Thoracic aorta (tissue), 2 donors: ENCODE data around the gene AADACL4. TPM values are rescaled to one million over a fixed set of nuclear protein-coding genes. Genes with fewer than 3 reads are reported as not detected.

ENCODE experiments used
- ATAC-seq: fragments of 150-250 bp; one replicate; pipeline ENCODE4 v1.8.0; 2017; ENCODE audit warnings: low read depth; ENCODE audit not compliant: insufficient number of reproducible peaks, low FRiP score
- DNase-seq: peaks from one replicate; pipeline ENCODE4 v3.0.0-alpha.2; 2020; ENCODE audit warnings: low spot score
- H3K27ac ChIP-seq, 2 donors: fragments of 200-600 bp; sonication (generic); 1 replicate in 1 of 2; 2 replicates in 1 of 2; pipeline ENCODE4 v1.5.1; 2016; ENCODE audit warnings: mild to moderate bottlenecking in 2 of 2, moderate library complexity in 2 of 2
- H3K27me3 ChIP-seq: fragments of 200-600 bp; sonication (generic); replicated peaks from 2 replicates; pipeline ENCODE4 v1.6.0; 2016; ENCODE audit warnings: mild to moderate bottlenecking; ENCODE audit not compliant: insufficient read depth
- H3K36me3 ChIP-seq: fragments of 200-600 bp; sonication (generic); one replicate; pipeline ENCODE4 v1.5.1; 2016
- H3K4me1 ChIP-seq, 2 donors: fragments of 200-600 bp; sonication (generic); 1 replicate in 1 of 2; 2 replicates in 1 of 2; pipeline versions ENCODE4 v1.5.1 to v1.6.0; 2016; ENCODE audit warnings: low read depth in 2 of 2, mild to moderate bottlenecking in 1 of 2; ENCODE audit not compliant: control insufficient read depth in 1 of 2
- H3K4me3 ChIP-seq: fragments of 200-600 bp; sonication (generic); 2 replicates; pipeline ENCODE4 v1.5.1; 2016; ENCODE audit warnings: mild to moderate bottlenecking
- H3K9me3 ChIP-seq: fragments of 200-600 bp; sonication (generic); 2 replicates; pipeline ENCODE4 v1.5.1; 2016
- CTCF ChIP-seq: fragments of 200-600 bp; sonication (generic); IDR thresholded peaks from one replicate; pipeline ENCODE4 v1.5.1; 2019; ENCODE audit warnings: antibody characterized with exemption
- total RNA-seq, 2 donors: library from RNA; depleted of rRNA; stranded (reverse); fragments of >200 nt; gene quantifications; one replicate each; pipeline versions ENCODE4 v1.1.0 to v1.2.3, GENCODE V29; 2016

AADACL4 gene
- total RNA-seq, 2 donors from 2014 or later = not detected

GRCh38 chr1:12690156-12690555 lies 46.3 kb downstream of the AADACL4 start:
- H3K4me3 ChIP-seq = no peak overlapping the region
- no peaks in the 10 kb centered on the region for H3K4me1 ChIP-seq
- no peaks in the 10 kb centered on the region for H3K27me3 ChIP-seq
- no peaks in the 10 kb centered on the region for H3K9me3 ChIP-seq
- no peak for DNase-seq
- ATAC-seq = no peak
- no peaks in the 10 kb centered on the region for H3K36me3 ChIP-seq
- H3K27ac ChIP-seq = no peak overlapping the region
- no peak for TF ChIP-seq CTCF

- Histone ChIP-seq H3K27me3 (no peaks in the 10 kb centered on the region), H3K4me3 (no peak overlapping the region), H3K9me3 (no peaks in the 10 kb centered on the region), H3K27ac (no peak overlapping the region), H3K4me1 (no peaks in the 10 kb centered on the region), H3K36me3 (no peaks in the 10 kb centered on the region)
- DNase-seq = no peak
- TF ChIP-seq CTCF = no peak
- ATAC-seq = no peak
These were observed 49.3 kb downstream of the AADACL4 start for GRCh38 chr1:12692967-12693782.

GRCh38 chr1:12696658-12697057 lies 52.8 kb downstream of the AADACL4 start:
- Histone ChIP-seq H3K27me3 (no peaks in the 10 kb centered on the region), H3K36me3 (no peaks in the 10 kb centered on the region), H3K27ac (no peak overlapping the region), H3K9me3 (peaks cover 4% of the 10 kb centered on the region), H3K4me3 (no peak overlapping the region), H3K4me1 (no peaks in the 10 kb centered on the region)
- no peak for TF ChIP-seq CTCF
- no peak for DNase-seq
- ATAC-seq = no peak

GRCh38 chr1:12697397-12697796 lies 53.5 kb downstream of the AADACL4 start:
- no peak overlapping the region for H3K27ac ChIP-seq
- peaks cover 4% of the 10 kb centered on the region for H3K9me3 ChIP-seq
- TF ChIP-seq CTCF = no peak
- no peaks in the 10 kb centered on the region for H3K36me3 ChIP-seq
- no peak for DNase-seq
- H3K27me3 ChIP-seq = no peaks in the 10 kb centered on the region
- ATAC-seq = no peak
- H3K4me3 ChIP-seq = no peak overlapping the region
- H3K4me1 ChIP-seq = no peaks in the 10 kb centered on the region

- Histone ChIP-seq H3K27ac (no peak overlapping the region), H3K27me3 (no peaks in the 10 kb centered on the region), H3K4me1 (no peaks in the 10 kb centered on the region), H3K4me3 (no peak overlapping the region), H3K36me3 (no peaks in the 10 kb centered on the region), H3K9me3 (peaks cover 18% of the 10 kb centered on the region)
- no peak for TF ChIP-seq CTCF
- ATAC-seq (no peak), DNase-seq (no peak)
These were observed 60.1 kb downstream of the AADACL4 start for GRCh38 chr1:12703821-12704451.
